PFSK-1 (cell line): ENCODE measurements around the gene GPR15LG.

Source experiments
- TAF1 ChIP-seq: IDR thresholded peaks from 2 replicates; pipeline ENCODE4 v1.6.1; 2012; ENCODE audit warnings: low read length, control low read depth, borderline replicate concordance; ENCODE audit not compliant: insufficient read depth
- TF ChIP-seq, protein P1 (sequence below), 2 experiments: IDR thresholded peaks; 2 replicates each; pipeline versions ENCODE4 v1.6.1 to v1.8.0; 2011 to 2012; ENCODE audit warnings: low read depth in 2 of 2, low read length in 2 of 2, control low read depth in 1 of 2, inconsistent platforms in 1 of 2, mild to moderate bottlenecking in 1 of 2, moderate library complexity in 1 of 2; ENCODE audit not compliant: insufficient read depth in 1 of 2

DNA sequence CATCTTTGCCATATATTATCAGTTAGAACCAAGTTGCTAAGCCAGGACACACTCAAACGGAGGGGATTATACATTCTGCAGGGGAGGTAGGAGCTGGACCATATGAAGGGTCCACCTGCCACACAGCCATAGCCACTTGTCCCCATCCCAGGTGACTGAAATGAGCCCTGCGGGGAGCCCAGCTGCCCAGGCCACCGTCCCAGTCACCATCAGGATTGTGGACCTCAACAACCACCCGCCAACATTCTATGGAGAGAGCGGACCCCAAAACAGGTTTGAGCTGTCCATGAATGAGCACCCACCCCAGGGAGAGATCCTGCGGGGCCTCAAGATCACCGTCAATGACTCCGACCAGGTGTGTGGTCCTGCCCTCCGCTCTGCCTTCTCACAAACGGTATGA is 34.4 kb downstream of the GPR15LG start:
- TF ChIP-seq TAF1: no peak
- TF ChIP-seq, protein P1, sequence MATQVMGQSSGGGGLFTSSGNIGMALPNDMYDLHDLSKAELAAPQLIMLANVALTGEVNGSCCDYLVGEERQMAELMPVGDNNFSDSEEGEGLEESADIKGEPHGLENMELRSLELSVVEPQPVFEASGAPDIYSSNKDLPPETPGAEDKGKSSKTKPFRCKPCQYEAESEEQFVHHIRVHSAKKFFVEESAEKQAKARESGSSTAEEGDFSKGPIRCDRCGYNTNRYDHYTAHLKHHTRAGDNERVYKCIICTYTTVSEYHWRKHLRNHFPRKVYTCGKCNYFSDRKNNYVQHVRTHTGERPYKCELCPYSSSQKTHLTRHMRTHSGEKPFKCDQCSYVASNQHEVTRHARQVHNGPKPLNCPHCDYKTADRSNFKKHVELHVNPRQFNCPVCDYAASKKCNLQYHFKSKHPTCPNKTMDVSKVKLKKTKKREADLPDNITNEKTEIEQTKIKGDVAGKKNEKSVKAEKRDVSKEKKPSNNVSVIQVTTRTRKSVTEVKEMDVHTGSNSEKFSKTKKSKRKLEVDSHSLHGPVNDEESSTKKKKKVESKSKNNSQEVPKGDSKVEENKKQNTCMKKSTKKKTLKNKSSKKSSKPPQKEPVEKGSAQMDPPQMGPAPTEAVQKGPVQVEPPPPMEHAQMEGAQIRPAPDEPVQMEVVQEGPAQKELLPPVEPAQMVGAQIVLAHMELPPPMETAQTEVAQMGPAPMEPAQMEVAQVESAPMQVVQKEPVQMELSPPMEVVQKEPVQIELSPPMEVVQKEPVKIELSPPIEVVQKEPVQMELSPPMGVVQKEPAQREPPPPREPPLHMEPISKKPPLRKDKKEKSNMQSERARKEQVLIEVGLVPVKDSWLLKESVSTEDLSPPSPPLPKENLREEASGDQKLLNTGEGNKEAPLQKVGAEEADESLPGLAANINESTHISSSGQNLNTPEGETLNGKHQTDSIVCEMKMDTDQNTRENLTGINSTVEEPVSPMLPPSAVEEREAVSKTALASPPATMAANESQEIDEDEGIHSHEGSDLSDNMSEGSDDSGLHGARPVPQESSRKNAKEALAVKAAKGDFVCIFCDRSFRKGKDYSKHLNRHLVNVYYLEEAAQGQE (IDR thresholded peaks at IDR 0.05; ENCODE audit: insufficient read depth in 1 of 2, low read depth in 2 of 2, low read length in 2 of 2): no peak
